ENCODE measurements around the gene DCAF12L1.

The DCAF12L1 gene
- long read RNA-seq, donor 1, transcript DCAF12L1-201 (2 exons, 3,382 nt), result major isoform, 5 of 5 reads
- long read RNA-seq, donor 1, partial matches to known transcripts, result 0 of 5 reads
- long read RNA-seq, donor 1, other reads (novel, unspliced or antisense), result 0 of 5 reads
- long read RNA-seq, donor 2, partial matches to known transcripts, result 0 of 1 reads
- long read RNA-seq, donor 2, other reads (novel, unspliced or antisense), result 0 of 1 reads
- long read RNA-seq, donor 3, partial matches to known transcripts, result 0 of 1 reads
- long read RNA-seq, donor 3, other reads (novel, unspliced or antisense), result 0 of 1 reads
- long read RNA-seq, donor 4, partial matches to known transcripts, result 0 of 1 reads
- long read RNA-seq, donor 4, other reads (novel, unspliced or antisense), result 0 of 1 reads
- long read RNA-seq, donor 5, partial matches to known transcripts, result 0 of 4 reads
- long read RNA-seq, donor 5, other reads (novel, unspliced or antisense), result 0 of 4 reads
- long read RNA-seq, donor 6, partial matches to known transcripts, result 0 of 3 reads
- long read RNA-seq, donor 6, other reads (novel, unspliced or antisense), result 0 of 3 reads
- long read RNA-seq, donor 7, partial matches to known transcripts, result 0 of 3 reads
- long read RNA-seq, donor 7, other reads (novel, unspliced or antisense), result 0 of 3 reads
- long read RNA-seq, donor 8, partial matches to known transcripts, result 0 of 4 reads
- long read RNA-seq, donor 8, other reads (novel, unspliced or antisense), result 0 of 4 reads

DNA sequence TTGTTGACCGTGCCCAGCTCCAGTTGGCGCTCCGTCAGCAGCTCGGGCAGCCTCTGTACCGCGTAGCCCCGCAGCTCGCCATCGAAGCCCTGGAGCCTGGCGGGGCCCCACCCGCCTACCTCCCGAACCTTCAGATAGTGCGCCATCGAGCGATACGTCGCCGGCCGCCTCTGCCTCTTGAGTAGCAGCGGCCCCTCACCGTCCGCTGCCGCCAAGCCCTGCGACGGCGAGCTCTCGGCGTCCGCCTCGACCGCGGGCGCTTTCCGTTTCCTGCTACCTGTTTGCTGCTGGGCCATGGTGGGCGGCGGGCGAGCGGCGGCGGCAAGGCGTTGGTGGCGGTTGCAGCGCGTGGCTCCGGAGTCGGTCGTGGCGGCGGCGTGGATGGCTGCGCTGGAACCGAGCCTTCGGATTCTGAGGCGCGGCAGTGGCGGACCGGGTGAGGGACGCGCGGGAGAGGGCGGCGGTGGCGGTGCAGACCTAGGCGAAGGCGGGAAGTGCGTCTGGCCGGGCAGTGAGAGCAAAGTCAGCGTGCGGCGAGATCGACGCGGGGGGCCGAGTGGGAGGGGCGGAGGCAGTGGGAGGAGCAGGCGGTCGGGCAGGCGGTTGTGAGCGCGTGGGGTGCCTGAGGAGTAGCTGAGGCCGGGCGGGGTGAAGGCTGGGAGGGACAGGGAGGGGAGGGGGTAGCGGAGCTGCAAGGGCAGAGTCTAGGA is at the start of gene DCAF12L1:
Gene DCAF12L1, minus strand, starts transcription at position 502 of the 710 bp plus-strand sequence. Its CDS starts 206 bp downstream, at position 296.
- peak; percentile 58 for DNase-seq

DNA sequence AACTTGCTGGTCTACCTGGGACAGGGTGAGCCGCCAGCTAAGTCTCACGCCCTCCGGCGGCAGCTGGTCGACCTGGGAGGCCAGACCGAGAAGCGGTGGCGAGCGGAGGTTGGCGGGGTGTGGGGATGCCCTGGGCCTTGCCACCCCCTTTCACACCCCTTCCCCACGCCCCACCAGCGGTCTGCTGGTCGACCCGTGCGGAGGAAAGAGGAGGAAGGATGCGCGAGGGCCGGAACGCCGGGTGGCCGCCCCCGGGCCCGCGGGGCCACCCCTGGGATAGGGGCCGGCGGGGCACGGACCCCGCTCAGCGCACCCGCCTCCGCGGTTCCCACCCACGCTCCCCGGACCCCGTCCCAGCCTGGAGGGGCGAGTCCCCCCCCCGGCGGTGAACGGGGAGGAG is 28.3 kb upstream of the DCAF12L1 start:
- no peak for DNase-seq

DNA sequence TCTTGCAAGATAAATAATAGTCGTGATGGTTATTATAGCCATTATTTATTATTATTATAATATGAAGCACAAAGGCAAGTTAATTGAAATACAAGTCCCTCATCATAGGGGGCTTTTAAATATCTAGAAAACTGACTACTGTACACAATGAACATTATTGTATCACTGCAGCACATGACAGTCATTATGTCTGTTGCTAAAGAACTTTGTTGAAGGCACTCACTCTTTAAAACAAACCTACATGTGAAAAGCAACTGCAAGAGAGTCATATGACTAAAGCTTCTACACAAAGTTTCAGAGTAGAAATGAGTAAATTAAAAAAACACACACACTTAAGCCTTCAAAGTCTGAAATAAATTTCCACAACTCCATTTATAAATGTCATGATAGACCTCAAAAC is 23.3 kb upstream of the DCAF12L1 start:
- DNase-seq, result no peak

GRCh38 chrX:126557151-126557550 is 4.5 kb upstream of the DCAF12L1 start:
- DNase-seq, result no peak

- DNase-seq, result no peak
Measured at GRCh38 chrX:126551725-126552312, 795 bp downstream of the DCAF12L1 start.

DNA sequence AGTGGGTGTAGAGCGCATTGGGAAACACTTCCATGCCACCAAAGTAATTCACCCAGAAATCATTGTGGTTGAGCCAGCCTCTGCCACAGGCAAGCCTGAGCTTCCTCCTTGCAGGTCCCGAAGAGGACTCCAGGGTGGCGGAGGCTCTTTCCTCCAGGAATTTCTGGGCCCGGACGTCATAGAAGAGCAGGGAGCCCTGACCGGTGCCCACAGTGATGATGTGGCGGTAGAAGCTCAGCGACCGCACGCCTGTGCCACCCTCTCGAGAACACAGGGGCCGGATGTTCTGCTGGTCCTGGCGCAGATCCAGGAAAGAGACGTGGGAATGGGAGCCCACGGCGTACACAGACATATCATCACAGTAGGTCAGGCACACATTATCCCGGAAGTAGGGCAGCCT is 1.3 kb downstream of the DCAF12L1 start:
- no peak for DNase-seq

DNA sequence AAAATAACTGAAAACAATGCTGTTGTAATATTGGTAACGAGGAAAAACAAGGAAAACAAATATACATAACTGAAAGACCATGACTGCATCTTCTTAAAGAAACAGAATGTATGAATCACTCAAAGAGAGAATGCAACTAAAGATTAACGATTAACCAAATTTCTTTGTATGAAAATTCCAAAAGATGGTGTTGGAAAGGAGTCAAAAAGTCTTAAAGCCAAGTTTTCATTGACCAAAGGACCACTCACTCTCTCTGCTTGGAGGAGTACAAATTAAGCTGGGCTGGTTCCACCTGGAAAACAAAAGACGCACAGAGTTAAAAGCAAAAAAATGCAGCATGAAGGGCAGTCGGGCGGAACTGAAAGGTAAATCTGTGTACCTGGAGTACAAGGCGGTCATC is 1.8 kb downstream of the DCAF12L1 start:
- no peak for DNase-seq

DNA sequence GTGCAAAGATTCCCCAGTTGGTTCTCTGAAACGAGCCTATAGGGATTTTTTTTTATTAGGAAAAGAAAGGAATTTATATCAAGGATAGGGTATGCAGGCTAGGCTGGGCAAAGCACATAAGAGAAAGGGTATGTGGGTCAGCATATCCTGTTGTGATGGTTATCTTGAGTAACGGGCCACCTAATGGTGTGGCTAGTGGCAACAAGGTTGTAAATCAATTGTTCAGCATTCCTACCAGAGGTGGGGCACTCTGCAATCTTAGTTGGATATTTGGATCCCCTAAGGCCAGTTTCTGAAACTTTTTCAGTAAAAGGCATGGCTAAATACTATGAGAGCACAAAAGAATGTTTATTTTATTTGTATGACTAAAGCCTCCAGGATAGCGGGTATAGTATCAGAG is 42.7 kb downstream of the DCAF12L1 start:
- DNase-seq, result no peak
